Vagina (tissue), 2 donors: Measurements from ENCODE around the gene SETD9. TPM values are rescaled to one million over a fixed set of nuclear protein-coding genes. Genes with fewer than 3 reads are reported as not detected.

Source experiments
- DNase-seq, 2 donors: peaks; one replicate each; pipeline ENCODE4 v3.0.0-alpha.2; 2017; ENCODE audit errors: extremely low spot score in 2 of 2
- H3K27ac ChIP-seq: fragments of 200-600 bp; sonication (generic); one replicate; pipeline ENCODE4 v1.5.1; 2019
- H3K27me3 ChIP-seq: fragments of 200-600 bp; sonication (generic); one replicate; pipeline ENCODE4 v1.5.1; 2019
- H3K36me3 ChIP-seq, 2 donors: fragments of 200-600 bp; sonication (generic); one replicate each; pipeline ENCODE4 v1.5.1; 2017 to 2019
- H3K4me1 ChIP-seq: fragments of 200-600 bp; sonication (generic); one replicate; pipeline ENCODE4 v1.5.1; 2019
- H3K4me3 ChIP-seq, 2 donors: fragments of 200-600 bp; sonication (generic); 1 replicate in 1 of 2; 2 replicates in 1 of 2; pipeline ENCODE4 v1.5.1; 2016 to 2019
- H3K9me3 ChIP-seq: fragments of 200-600 bp; sonication (generic); one replicate; pipeline ENCODE4 v1.5.1; 2019
- POLR2A ChIP-seq, 2 donors: fragments of 450-650 bp; IDR thresholded peaks; one replicate each; pipeline ENCODE4 v1.6.1; 2017; ENCODE audit warnings: antibody characterized with exemption in 2 of 2, mild to moderate bottlenecking in 2 of 2, moderate library complexity in 2 of 2
- POLR2AphosphoS5 ChIP-seq, 2 donors: sonication (generic); formaldehyde crosslinking; IDR thresholded peaks; one replicate each; pipeline ENCODE4 v1.9.0; 2017; ENCODE audit warnings: antibody characterized with exemption in 2 of 2, mild to moderate bottlenecking in 2 of 2, low read depth in 1 of 2; ENCODE audit not compliant: insufficient read depth in 1 of 2
- intact Hi-C: fragments of 100-400 bp; cut with DNase I; formaldehyde crosslinking; loops from one replicate; pipeline ENCODE4 v1.15.1; 2023
- total RNA-seq: library from RNA; depleted of rRNA; stranded (reverse); fragments of >200 nt; gene quantifications from one replicate; pipeline ENCODE4 v1.2.3, GENCODE V29; 2016
- TF ChIP-seq, protein P1 (sequence below), 3 experiments: fragments of 450-650 bp in 2 of 3; fragments of 200-600 bp in 1 of 3; sonication (generic) in 1 of 3; IDR thresholded peaks; one replicate each; pipeline ENCODE4 v1.5.1; 2017 to 2019; ENCODE audit warnings: antibody characterized with exemption in 3 of 3, mild to moderate bottlenecking in 2 of 3, moderate library complexity in 2 of 3

The SETD9 gene, protein sequence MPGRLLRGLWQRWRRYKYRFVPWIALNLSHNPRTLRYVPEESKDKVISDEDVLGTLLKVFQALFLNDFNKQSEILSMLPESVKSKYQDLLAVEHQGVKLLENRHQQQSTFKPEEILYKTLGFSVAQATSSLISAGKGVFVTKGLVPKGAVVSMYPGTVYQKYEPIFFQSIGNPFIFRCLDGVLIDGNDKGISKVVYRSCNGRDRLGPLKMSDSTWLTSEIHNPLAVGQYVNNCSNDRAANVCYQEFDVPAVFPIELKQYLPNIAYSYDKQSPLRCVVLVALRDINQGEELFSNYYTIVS
- total RNA-seq = 2.7 TPM

- peak within 1 kb of the TSS; percentile 60 to 72 for H3K4me3 ChIP-seq
- DNase-seq = peak; percentile 96 to 97
- TF ChIP-seq, protein P1, sequence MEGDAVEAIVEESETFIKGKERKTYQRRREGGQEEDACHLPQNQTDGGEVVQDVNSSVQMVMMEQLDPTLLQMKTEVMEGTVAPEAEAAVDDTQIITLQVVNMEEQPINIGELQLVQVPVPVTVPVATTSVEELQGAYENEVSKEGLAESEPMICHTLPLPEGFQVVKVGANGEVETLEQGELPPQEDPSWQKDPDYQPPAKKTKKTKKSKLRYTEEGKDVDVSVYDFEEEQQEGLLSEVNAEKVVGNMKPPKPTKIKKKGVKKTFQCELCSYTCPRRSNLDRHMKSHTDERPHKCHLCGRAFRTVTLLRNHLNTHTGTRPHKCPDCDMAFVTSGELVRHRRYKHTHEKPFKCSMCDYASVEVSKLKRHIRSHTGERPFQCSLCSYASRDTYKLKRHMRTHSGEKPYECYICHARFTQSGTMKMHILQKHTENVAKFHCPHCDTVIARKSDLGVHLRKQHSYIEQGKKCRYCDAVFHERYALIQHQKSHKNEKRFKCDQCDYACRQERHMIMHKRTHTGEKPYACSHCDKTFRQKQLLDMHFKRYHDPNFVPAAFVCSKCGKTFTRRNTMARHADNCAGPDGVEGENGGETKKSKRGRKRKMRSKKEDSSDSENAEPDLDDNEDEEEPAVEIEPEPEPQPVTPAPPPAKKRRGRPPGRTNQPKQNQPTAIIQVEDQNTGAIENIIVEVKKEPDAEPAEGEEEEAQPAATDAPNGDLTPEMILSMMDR (IDR thresholded peaks at IDR 0.05) = no peak
- TF ChIP-seq POLR2A (IDR thresholded peaks at IDR 0.05) (peak in 1 of 2 donors; percentile 47), POLR2AphosphoS5 (IDR thresholded peaks at IDR 0.05; ENCODE audit: insufficient read depth in 1 of 2, low read depth in 1 of 2) (peak; percentile 81 to 85)
- H3K27ac ChIP-seq = peak within 1 kb of the TSS; percentile 95
- H3K9me3 ChIP-seq = no peaks in the 10 kb centered on the region
- no peaks in the 10 kb centered on the region for H3K27me3 ChIP-seq
- no peaks in the 10 kb centered on the region for H3K36me3 ChIP-seq
- intact Hi-C loops = loop anchor here (5.0 kb wide), 2 partner anchors 43 to 263 kb away; partner anchors contain the start of genes GPBP1 and MIER3
- peaks cover 8% of the 10 kb centered on the region for H3K4me1 ChIP-seq
Measured at GRCh38 chr5:56909294-56910209, at the start of gene SETD9. Gene SETD9, plus strand, starts transcription at chr5:56909596. Its CDS starts 50 bp downstream, at chr5:56909646.

DNA sequence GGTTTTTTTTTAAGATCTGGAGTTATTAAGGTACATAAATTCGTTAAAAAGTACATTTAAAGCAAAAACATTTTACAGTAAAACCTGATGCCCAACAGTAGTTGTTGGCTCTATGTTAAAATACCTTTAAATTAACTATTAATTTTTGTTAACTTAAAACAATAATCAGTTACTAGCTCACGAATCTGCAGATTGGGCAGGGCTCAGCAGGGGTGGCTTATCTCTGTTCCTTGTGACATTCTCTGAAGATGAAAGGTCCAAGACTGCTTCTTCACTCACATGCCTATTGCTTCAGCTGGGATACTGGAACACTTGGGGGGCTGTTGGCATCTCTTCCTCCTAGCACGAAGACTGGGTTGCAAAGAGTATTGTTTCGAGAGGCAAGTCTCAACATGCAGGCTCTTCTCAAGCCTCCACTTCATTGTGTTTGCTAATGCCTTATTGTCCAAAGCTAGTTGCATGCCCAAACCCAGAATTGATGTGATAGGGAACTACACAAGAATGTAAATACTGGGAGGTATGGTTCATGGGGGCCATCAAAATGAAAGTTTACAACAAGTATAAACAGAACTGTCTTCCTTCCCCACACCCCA lies 47.4 kb upstream of the SETD9 start:
- Histone ChIP-seq H3K27ac (no peak overlapping the region), H3K36me3 (peaks cover 4 to 44% of the 10 kb centered on the region in 2 donors), H3K9me3 (no peaks in the 10 kb centered on the region), H3K4me3 (no peak overlapping the region), H3K4me1 (no peaks in the 10 kb centered on the region), H3K27me3 (no peaks in the 10 kb centered on the region)
- DNase-seq = no peak
- no peak for TF ChIP-seq POLR2AphosphoS5 (IDR thresholded peaks at IDR 0.05; ENCODE audit: insufficient read depth in 1 of 2, low read depth in 1 of 2)
- no peak for TF ChIP-seq POLR2A (IDR thresholded peaks at IDR 0.05)
- TF ChIP-seq, protein P1 (IDR thresholded peaks at IDR 0.05) = no peak
- intact Hi-C loops = no loop called here

DNA sequence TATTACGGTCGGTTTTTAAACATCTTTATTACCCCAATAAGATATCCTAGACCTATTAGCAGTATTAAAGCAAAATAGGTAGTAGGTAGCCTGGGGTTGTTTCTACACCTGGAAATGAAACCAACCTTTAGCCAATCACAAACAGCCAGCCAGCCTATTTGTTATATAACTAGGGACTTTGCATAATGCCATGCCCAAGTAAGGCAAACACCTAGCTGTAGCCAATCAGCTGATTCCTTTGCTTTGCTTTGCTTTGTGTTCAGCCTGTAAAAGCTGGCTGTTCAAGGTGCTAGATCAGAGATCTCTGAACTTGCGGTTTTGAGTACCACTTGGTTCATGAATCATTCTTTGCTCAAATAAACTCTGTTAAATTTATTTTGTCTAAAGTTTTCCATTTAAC lies 46.5 kb upstream of the SETD9 start:
- TF ChIP-seq POLR2AphosphoS5 (IDR thresholded peaks at IDR 0.05; ENCODE audit: insufficient read depth in 1 of 2, low read depth in 1 of 2) (no peak), POLR2A (IDR thresholded peaks at IDR 0.05) (no peak)
- TF ChIP-seq, protein P1 (IDR thresholded peaks at IDR 0.05) = no peak
- H3K36me3 ChIP-seq = peaks cover 4 to 50% of the 10 kb centered on the region in 2 donors
- DNase-seq = no peak

DNA sequence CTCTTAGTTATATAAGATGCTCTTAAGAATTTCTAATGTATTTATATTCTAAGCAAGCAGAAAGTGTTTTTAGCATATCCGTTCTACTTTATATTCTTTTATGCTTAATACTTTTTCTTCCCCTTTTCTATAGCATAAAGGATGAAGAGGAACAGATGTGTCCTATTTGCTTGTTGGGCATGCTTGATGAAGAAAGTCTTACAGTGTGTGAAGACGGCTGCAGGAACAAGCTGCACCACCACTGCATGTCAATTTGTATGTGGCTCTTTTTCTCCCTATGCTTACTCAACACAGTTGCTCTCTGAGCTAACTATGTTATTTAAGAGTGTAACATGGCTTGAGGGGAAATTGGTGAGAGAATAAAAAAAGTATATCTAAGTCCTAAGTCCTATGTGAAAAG lies 37.6 kb upstream of the SETD9 start:
- Histone ChIP-seq H3K9me3 (no peaks in the 10 kb centered on the region), H3K27me3 (no peaks in the 10 kb centered on the region), H3K4me1 (no peaks in the 10 kb centered on the region), H3K36me3 (peaks cover 0 to 67% of the 10 kb centered on the region in 2 donors), H3K27ac (no peak overlapping the region), H3K4me3 (no peak overlapping the region)
- intact Hi-C loops = no loop called here
- no peak for DNase-seq
- TF ChIP-seq, protein P1 (IDR thresholded peaks at IDR 0.05) = no peak
- no peak for TF ChIP-seq POLR2AphosphoS5 (IDR thresholded peaks at IDR 0.05; ENCODE audit: insufficient read depth in 1 of 2, low read depth in 1 of 2)
- no peak for TF ChIP-seq POLR2A (IDR thresholded peaks at IDR 0.05)

More for the DNA sequence above, 46.5 kb upstream of the SETD9 start:
- intact Hi-C loops = no loop called here
- Histone ChIP-seq H3K9me3 (no peaks in the 10 kb centered on the region), H3K4me1 (no peaks in the 10 kb centered on the region), H3K4me3 (no peak overlapping the region), H3K27me3 (no peaks in the 10 kb centered on the region), H3K27ac (no peak overlapping the region)
